Superior temporal gyrus (tissue), 1 donor: ENCODE results near the gene RAB4A.

ENCODE experiments used
- DNase-seq: peaks from one replicate; pipeline ENCODE4 v3.0.0-alpha.2; 2016; ENCODE audit errors: extremely low spot score

RAB4A gene

DNA sequence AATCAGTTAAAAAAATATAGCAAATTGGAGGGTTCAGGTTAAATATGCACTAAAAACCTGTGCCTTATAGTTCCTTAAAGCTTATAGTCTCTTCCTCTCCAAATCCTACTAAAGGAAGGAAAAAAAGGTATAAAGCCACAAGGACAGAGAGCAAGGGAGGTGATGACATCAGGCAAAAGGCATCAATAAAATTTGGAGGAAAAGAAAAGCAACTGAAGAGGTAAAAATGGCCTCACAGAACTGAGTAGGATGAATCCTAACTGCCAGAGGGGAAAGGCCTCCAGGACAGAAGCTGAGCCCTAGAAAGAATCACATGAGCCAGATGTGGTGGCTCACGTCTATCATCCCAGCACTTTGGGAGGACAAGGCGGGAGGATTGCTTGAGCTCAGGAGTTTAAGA, 63.8 kb downstream of the RAB4A start:
- DNase-seq, result no peak

DNA sequence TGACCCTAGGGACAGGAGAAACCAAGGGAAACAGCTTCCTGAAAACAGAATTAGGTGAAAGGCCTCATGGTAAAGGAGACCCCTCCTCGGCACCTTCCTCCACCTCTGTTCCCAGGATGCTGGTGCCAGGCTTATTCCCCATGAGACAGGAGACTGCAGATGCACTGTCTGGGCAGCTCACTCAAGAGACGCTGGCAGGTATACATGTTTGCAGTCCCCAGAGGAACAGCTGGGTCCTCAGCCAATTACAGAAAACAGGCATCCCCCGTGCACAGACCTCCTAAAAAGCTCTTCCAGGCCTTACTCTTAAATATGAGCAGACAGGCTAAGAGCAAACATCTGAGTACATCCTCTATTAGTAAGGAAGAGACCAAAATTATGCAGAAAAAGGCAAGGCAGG, 65.4 kb downstream of the RAB4A start:
- DNase-seq, result peak; percentile 34

DNA sequence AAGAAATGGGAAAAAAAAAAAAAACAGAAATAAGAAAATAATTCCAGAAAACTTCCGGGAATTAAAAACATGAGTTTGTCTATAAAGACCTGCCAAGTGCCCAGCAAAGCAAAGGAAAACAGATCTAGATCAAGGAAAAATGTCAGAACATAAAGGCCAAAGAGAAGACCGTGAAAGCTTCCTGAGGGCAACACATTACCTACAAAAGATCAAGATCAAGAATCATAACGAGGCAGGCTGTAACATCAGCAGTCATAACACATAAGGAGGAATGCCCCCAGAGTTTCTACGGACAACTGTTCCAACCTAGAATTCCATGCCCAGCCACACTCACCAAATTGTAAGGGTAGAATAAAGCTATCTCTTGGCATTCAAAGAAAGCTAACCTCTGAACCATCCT, 68.2 kb downstream of the RAB4A start:
- peak; percentile 32 for DNase-seq

DNA sequence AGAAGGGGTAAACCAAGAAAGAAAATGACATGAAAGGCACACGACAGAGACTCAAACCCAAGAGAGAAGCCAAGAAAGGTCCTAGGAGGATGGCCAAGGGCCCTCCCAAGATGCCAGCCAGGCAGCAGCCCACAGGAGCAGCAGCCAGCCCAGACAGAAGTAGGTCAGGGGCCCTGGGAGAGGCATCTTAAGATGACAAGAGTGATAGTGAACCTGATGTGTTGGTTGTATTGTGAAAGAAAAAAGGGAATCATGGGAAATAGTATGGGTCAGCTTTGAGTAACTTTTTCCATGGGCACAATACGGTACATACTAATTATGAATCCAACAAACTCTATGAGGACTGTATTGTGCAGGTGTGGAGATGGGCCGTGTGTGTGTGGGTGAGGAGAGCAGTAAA, 68.6 kb downstream of the RAB4A start:
- no peak for DNase-seq

DNA sequence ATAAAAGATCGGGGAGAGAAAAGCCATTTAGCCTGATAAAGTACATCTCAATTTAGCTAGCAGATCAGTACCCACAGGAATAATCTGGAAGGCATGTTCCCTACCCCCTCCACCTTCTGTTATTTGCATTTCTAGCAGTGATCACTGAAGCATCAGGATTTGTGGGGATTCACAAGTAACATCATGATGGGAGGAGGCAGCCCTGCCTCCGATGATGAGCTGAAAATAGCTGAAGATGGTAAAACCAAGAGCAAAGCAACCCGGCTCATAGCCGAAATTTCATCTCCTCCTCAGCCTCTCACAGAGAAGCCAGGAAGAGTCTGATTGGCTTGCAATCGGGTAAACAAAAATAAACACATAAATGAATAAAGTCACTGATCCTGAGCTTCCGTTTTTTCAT, 69.6 kb downstream of the RAB4A start:
- DNase-seq, result peak; percentile 67

DNA sequence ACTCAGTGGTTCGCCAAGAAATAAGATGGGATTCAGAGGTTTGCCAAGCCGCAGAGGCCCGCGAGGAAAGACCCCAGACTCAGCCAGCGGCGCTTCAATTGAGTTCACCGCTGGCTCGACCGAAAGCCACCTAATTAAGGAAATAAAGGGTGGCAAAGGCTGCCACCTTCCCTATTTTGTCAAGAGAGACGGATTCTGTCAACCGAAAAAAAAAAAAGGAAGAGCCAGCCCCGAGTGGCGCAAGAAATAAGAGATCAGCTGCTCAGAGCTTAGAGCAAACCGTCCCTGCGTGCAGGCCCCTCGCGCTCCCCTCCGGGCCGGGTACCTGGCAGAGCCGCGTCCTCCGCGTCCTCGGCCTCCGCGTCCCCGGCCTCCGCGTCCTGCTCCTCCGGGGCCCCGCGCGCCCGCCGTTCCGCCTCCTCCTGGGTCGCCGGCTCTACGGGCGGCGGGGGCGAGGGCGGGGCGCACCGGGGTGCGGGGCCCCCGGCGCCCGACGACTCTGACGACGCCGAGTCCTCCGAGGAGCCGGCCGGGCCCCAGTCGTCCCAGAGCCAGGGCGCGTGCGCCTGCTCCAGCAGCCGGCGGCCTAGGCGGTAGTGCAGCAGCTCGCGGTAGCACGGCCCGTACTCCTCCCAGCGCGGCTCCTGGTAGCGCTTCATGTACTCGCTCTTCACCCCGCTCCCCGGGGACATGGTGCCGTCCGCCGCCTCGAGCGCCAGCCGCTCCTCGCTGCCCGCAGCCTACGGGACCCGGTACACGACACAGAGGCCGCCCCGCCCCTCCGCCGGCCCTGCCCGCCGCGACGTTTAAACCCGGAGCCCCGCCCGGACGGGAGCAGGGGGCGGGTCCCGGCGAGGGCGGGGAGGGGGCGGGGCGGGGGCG, 71.1 kb downstream of the RAB4A start:
- DNase-seq, result peak; percentile 85

DNA sequence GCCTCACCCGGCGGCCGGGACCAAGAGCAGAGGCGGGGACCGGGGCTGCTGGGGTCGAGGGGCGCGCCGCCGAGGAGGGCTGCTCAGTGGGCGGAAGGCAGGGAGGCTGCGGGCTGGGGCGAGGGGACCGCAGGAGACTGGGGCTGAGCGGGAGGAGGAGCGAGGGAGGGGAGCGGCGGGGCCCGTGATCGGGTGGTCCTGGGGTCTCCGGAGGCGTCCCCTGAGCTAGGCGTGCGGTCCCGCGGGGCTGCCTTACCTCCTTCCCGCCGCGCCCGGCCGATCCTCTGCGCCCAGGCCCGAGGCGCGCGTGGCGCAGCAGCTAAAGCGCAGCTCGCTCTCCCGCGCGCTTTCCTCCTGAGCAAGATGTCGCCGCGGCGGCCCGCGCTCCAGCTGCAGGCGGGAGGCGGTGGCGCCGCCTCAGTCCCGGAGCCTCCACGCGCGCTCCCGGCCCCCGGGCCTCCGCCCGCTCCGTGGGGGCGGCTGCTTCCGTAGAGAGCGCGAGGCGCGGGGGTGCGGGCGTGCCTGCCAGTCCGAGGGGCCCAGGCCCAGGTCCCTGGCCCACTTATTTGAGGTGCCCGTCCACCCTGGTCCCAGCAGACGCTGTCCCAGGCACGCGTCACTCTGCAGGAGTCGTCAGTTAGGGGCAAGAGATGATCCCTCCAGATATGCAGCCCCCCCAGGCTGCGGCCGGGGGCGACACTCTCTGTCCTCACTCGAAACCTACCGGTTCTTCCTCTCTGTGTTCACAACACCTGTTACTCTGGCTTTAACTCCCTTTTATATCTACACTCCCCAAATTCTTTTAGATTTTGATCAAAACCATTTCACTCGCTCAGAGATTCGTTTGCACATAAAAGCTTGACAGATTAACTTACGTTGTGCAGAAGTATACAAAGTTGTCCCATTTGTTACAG, 72.0 kb downstream of the RAB4A start, which contains the start of gene CCSAP:
TSS of gene CCSAP (minus strand) at position 392 of the 914 bp plus-strand sequence. CDS start 582 bp downstream, outside the sequence.
- peak; percentile 74 for DNase-seq

DNA sequence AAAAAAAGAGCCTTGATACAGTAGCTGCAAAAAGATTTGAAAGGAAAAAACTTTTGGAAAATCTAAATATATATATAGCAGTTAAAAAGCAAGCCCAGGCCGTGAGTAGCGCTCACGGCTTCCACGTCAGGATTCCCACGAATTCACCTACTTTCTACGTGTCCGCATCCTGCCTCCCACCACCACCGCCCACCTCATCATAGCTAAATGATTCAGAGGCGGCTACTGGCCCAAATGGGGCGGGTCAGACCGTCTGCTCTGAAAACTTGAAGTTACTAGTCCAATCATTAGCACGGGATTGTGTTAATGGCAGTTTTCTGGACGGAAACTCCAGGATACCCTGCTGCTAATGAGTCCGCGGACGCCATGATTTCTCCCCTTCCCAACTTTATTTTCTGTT, 73.2 kb downstream of the RAB4A start:
- DNase-seq, result no peak

DNA sequence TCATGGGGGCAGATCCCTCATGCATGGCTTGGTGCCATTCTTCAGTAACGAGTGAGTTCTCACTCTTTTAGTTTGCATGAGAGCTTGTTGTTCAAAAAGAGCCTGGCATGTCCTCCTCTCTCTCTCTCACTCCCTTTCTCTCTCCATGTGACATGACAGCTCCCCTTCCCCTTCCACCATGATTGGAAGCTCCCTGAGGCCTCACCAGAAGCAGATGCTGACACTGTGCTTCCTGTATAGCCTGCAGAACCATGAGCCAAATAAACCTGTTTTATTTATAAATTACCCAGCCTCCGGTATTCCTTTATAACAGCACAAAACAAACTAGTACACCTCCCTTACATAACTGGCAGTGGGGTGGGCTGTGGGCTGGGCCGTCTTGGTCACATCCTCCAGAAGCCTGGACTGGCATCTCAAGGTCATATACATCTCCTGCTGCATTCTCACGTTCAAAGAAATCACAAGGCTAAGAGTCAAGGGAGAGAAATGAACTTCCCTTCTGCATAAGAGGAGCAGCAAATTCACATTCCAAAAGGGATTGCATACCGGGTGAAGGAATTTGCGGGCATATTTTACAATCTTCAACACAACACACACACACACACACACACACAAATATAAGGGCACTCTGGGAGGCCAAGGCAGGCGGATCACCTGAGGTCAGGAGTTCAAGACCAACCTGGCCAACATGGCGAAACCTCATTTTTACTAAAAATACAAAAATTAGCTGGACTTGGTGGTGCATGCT, 74.2 kb downstream of the RAB4A start:
- no peak for DNase-seq

DNA sequence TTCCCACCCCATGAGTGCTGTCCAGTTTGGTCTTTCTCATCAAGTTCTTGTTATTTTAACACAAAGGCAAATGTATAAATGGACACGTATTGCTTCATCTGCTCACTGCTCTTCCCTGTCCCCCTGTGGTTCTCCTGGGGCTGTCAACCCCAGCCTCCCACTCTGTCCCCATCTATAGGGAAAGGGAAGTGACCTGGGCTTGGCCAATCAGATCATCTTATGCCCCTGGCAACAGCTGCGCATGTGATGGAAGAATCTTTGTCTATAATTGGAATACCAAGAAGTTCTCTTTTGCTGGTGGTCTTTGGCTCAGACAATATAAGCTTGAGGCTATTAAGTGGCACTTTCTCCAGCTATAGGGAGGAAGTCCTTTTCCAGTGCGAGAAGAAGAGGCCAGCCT, 76.6 kb downstream of the RAB4A start:
- no peak for DNase-seq

DNA sequence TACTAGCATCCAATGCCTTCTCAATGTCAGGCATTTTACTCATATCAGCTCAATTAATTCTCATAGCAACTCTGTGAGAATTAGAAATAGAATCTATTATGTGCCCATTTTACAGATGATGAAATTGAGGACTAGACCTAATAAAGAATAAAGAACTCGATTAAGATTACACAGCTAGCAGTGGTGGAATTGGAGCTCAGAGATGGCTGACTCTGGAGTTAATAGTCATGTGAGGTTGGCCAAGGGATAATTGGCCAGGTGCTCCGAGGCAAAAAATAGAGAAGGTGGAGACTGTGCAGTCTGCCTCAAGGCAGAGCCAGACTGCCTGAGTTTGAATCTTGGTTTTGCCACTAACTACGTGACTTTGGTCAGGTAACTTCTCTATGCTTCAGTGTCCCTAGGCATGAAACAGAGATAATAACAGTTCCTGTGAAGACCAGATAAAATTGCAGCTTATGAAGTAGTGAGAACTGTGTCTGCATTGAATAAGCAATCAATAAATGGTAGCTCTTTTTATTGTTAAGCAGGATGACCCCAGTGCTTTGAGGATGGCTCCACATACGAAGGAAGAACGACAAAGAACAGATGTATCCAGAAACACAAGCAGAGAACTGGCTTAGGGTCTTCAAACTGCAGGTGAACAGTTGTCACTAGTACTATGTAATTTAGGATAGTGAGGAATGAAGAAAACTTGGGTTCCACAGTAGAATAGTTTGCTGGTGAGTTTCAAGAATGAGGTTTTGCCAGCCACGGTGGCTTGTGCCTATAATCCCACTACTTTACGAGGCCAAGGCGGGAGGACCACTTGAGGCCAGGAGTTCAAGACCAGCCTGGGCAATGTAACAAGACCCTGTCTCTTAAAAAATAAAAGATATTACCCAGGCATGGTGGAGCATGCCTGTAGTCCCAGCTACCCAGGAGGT, 78.8 kb downstream of the RAB4A start:
- DNase-seq, result no peak

DNA sequence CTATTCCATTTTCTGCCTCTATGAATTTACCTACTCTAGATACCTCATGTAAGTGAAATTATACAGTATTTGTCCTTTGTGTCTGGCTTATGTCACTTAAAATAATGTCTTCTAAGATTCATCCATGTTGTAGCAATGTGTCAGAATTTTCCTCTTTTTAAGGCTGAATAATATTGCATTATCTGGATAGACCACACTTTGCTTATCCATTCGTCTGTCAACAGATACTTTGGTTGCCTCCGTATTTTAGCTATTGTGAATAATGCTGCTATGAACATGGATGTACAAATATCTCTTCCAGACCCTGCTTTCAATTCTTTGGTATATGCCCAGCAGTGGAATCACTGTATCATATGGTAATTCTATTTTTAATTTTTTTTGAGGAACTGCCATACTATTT, 82.1 kb downstream of the RAB4A start:
- no peak for DNase-seq

DNA sequence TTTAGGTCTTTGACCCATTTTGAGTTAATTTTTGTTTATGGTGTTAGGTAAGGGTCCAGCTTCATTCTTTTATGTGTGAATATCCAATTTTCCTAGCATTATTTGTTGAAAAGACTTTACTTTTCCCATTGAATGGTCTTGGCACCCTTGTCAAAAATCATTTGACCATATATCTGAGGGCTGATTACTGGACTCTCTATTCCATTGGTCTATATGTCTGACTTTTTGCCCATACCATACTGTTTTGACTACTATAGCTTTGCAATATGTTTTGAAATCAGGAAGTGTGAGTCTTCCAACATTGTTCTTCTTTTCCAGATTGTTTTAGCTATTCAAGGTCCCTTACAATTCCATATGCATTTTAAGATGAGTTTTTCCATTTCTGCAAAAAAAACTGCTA, 83.3 kb downstream of the RAB4A start:
- DNase-seq, result no peak
